Rectal smooth muscle tissue (tissue), 1 donor: Measurements from ENCODE around the gene ALDH5A1.
A peak's percentile ranks its signal among the peaks of the same experiment; 100 is the strongest.
"Not testable (repeated sequence)": the region's sequence is repeated elsewhere in the genome, so short reads cannot be mapped to it uniquely, and the experiment has no call there.

ENCODE experiments used
- H3K27ac ChIP-seq: one replicate; pipeline ENCODE4 v1.7.0; 2013; ENCODE audit warnings: low read depth, low read length, inconsistent platforms
- H3K27me3 ChIP-seq: one replicate; pipeline ENCODE4 v1.7.0; 2013; ENCODE audit warnings: low read length; ENCODE audit not compliant: control insufficient read depth, insufficient read depth
- H3K36me3 ChIP-seq: one replicate; pipeline ENCODE4 v1.7.0; 2013; ENCODE audit warnings: low read length; ENCODE audit not compliant: control insufficient read depth, insufficient read depth
- H3K4me1 ChIP-seq: one replicate; pipeline ENCODE4 v1.7.0; 2013; ENCODE audit warnings: low read length; ENCODE audit not compliant: control insufficient read depth, insufficient read depth
- H3K4me3 ChIP-seq: one replicate; pipeline ENCODE4 v1.7.0; 2013; ENCODE audit warnings: low read length
- H3K9ac ChIP-seq: one replicate; pipeline ENCODE4 v1.7.0; 2013; ENCODE audit warnings: low read length

Gene ALDH5A1

GRCh38 chr6:24492475-24492874 lies 2.3 kb upstream of the ALDH5A1 start:
- H3K27ac ChIP-seq: no peak overlapping the region
- H3K4me3 ChIP-seq: no peak overlapping the region
- H3K9ac ChIP-seq: no peak overlapping the region
- H3K27me3 ChIP-seq: no peaks in the 10 kb centered on the region
- H3K36me3 ChIP-seq: no peaks in the 10 kb centered on the region
- H3K4me1 ChIP-seq: peaks cover 9% of the 10 kb centered on the region

- no peaks in the 10 kb centered on the region for H3K27me3 ChIP-seq
- peak overlapping the region; percentile 83 for H3K27ac ChIP-seq
- H3K9ac ChIP-seq: peak overlapping the region; percentile 21
- H3K4me3 ChIP-seq: peak overlapping the region; percentile 80
- peaks cover 9% of the 10 kb centered on the region for H3K4me1 ChIP-seq
- H3K36me3 ChIP-seq: no peaks in the 10 kb centered on the region
Observed at GRCh38 chr6:24493945-24494820, 586 bp upstream of the ALDH5A1 start.

GRCh38 chr6:24497254-24497970 lies 2.6 kb downstream of the ALDH5A1 start:
- Histone ChIP-seq H3K27me3 (no peaks in the 10 kb centered on the region), H3K4me3 (no peak overlapping the region), H3K27ac (no peak overlapping the region), H3K36me3 (no peaks in the 10 kb centered on the region), H3K4me1 (peaks cover 9% of the 10 kb centered on the region), H3K9ac (no peak overlapping the region)

- H3K27ac ChIP-seq: no peak overlapping the region
- H3K4me1 ChIP-seq: peaks cover 4% of the 10 kb centered on the region
- no peaks in the 10 kb centered on the region for H3K27me3 ChIP-seq
- no peaks in the 10 kb centered on the region for H3K36me3 ChIP-seq
- no peak overlapping the region for H3K9ac ChIP-seq
- no peak overlapping the region for H3K4me3 ChIP-seq
Observed at GRCh38 chr6:24500683-24501082, 5.9 kb downstream of the ALDH5A1 start.

- Histone ChIP-seq H3K27ac (no peak overlapping the region), H3K36me3 (no peaks in the 10 kb centered on the region), H3K4me1 (no peaks in the 10 kb centered on the region), H3K4me3 (no peak overlapping the region), H3K27me3 (no peaks in the 10 kb centered on the region), H3K9ac (no peak overlapping the region)
Observed at GRCh38 chr6:24501374-24501773, 6.6 kb downstream of the ALDH5A1 start.

- Histone ChIP-seq H3K27me3 (no peaks in the 10 kb centered on the region), H3K27ac (no peak overlapping the region), H3K4me1 (no peaks in the 10 kb centered on the region), H3K4me3 (no peak overlapping the region), H3K9ac (no peak overlapping the region), H3K36me3 (no peaks in the 10 kb centered on the region)
Observed at GRCh38 chr6:24501914-24502313, 7.1 kb downstream of the ALDH5A1 start.

GRCh38 chr6:24504287-24504648 lies 9.5 kb downstream of the ALDH5A1 start:
- H3K4me1 ChIP-seq: no peaks in the 10 kb centered on the region
- no peak overlapping the region for H3K4me3 ChIP-seq
- no peak overlapping the region for H3K9ac ChIP-seq
- H3K27ac ChIP-seq: no peak overlapping the region
- H3K27me3 ChIP-seq: no peaks in the 10 kb centered on the region
- H3K36me3 ChIP-seq: no peaks in the 10 kb centered on the region

- no peak overlapping the region for H3K27ac ChIP-seq
Observed at GRCh38 chr6:24504649-24505586, 10.1 kb downstream of the ALDH5A1 start.

GRCh38 chr6:24506814-24507520 lies 12.2 kb downstream of the ALDH5A1 start:
- Histone ChIP-seq H3K27me3 (no peaks in the 10 kb centered on the region), H3K36me3 (no peaks in the 10 kb centered on the region), H3K27ac (no peak overlapping the region), H3K9ac (no peak overlapping the region), H3K4me3 (no peak overlapping the region), H3K4me1 (no peaks in the 10 kb centered on the region)

More at GRCh38 chr6:24504649-24505586, 10.1 kb downstream of the ALDH5A1 start:
- no peaks in the 10 kb centered on the region for H3K36me3 ChIP-seq
- H3K4me3 ChIP-seq: no peak overlapping the region
- H3K4me1 ChIP-seq: no peaks in the 10 kb centered on the region
- H3K27me3 ChIP-seq: no peaks in the 10 kb centered on the region
- no peak overlapping the region for H3K9ac ChIP-seq

GRCh38 chr6:24511976-24512375 lies 17.2 kb downstream of the ALDH5A1 start:
- H3K27me3 ChIP-seq, H3K36me3 ChIP-seq, H3K4me1 ChIP-seq, H3K27ac ChIP-seq, H3K4me3 ChIP-seq, H3K9ac ChIP-seq: not testable (repeated sequence)

GRCh38 chr6:24513602-24514001 lies 18.8 kb downstream of the ALDH5A1 start:
- Histone ChIP-seq H3K4me3 (no peak overlapping the region), H3K27ac (no peak overlapping the region), H3K9ac (no peak overlapping the region), H3K27me3 (no peaks in the 10 kb centered on the region), H3K36me3 (peaks cover 6% of the 10 kb centered on the region), H3K4me1 (no peaks in the 10 kb centered on the region)
